Measurements from ENCODE around the gene INPP5D. TPM values are rescaled to one million over a fixed set of nuclear protein-coding genes. Genes with fewer than 3 reads are reported as not detected.

The INPP5D gene
- total RNA-seq, 1 experiment from 2014 or later = not detected

- intact Hi-C loops (cut with micrococcal nuclease; ENCODE audit: unreplicated experiment) = loop anchor here (10.0 kb wide), 1 partner anchor 199 kb away; no protein-coding TSS in a partner anchor
- Mint-ChIP-seq H3K36me3 (ENCODE audit: insufficient read depth, unreplicated experiment) (no peaks in the 10 kb centered on the region), H3K4me1 (ENCODE audit: low read depth, unreplicated experiment) (peaks cover 5% of the 10 kb centered on the region), H3K27me3 (ENCODE audit: unreplicated experiment) (peaks cover 50% of the 10 kb centered on the region), H3K27ac (ENCODE audit: unreplicated experiment) (no peak overlapping the region), H3K4me3 (ENCODE audit: low read depth, unreplicated experiment) (no peak overlapping the region), H3K9me3 (ENCODE audit: low read depth, unreplicated experiment) (no peaks in the 10 kb centered on the region)
- peak; percentile 96 for TF ChIP-seq CTCF (IDR thresholded peaks at IDR 0.05; ENCODE audit: unreplicated experiment)
- DNase-seq = peak; percentile 83
- CTCF ChIA-PET = interaction anchor here (0.8 to 1.6 kb wide), 3 partner anchors 26 to 200 kb away, joined by 3 to 4 read pairs (median 3); no protein-coding TSS in a partner anchor
- BruUV-seq (replicated peaks) = no TSS peak
Measured at GRCh38 chr2:233053928-233054784, 6.0 kb upstream of the INPP5D start.

GRCh38 chr2:233055362-233055761 is 4.8 kb upstream of the INPP5D start:
- CTCF ChIA-PET = interaction anchor here (1.0 kb wide), 1 partner anchor 25 kb away, joined by 3 read pairs; no protein-coding TSS in a partner anchor
- no peak overlapping the region for H3K27ac Mint-ChIP-seq (ENCODE audit: unreplicated experiment)
- intact Hi-C loops (cut with micrococcal nuclease; ENCODE audit: unreplicated experiment) = loop anchor here (10.0 kb wide), 1 partner anchor 201 kb away; no protein-coding TSS in a partner anchor

GRCh38 chr2:233056961-233057605 is 3.1 kb upstream of the INPP5D start:
- Mint-ChIP-seq H3K4me3 (ENCODE audit: low read depth, unreplicated experiment) (no peak overlapping the region), H3K36me3 (ENCODE audit: insufficient read depth, unreplicated experiment) (no peaks in the 10 kb centered on the region), H3K27me3 (ENCODE audit: unreplicated experiment) (peaks cover 26% of the 10 kb centered on the region), H3K4me1 (ENCODE audit: low read depth, unreplicated experiment) (no peaks in the 10 kb centered on the region), H3K9me3 (ENCODE audit: low read depth, unreplicated experiment) (no peaks in the 10 kb centered on the region), H3K27ac (ENCODE audit: unreplicated experiment) (no peak overlapping the region)
- intact Hi-C loops (cut with micrococcal nuclease; ENCODE audit: unreplicated experiment) = loop anchor here (10.0 kb wide), 1 partner anchor 202 kb away; no protein-coding TSS in a partner anchor
- no TSS peak for BruUV-seq (replicated peaks)
- no peak for TF ChIP-seq CTCF (IDR thresholded peaks at IDR 0.05; ENCODE audit: unreplicated experiment)
- CTCF ChIA-PET = interaction anchor here (0.6 to 0.7 kb wide), 2 partner anchors 150 to 604 kb away, joined by 3 read pairs; no protein-coding TSS in a partner anchor
- no peak for DNase-seq

More at GRCh38 chr2:233055362-233055761, 4.8 kb upstream of the INPP5D start:
- Mint-ChIP-seq H3K9me3 (ENCODE audit: low read depth, unreplicated experiment) (no peaks in the 10 kb centered on the region), H3K36me3 (ENCODE audit: insufficient read depth, unreplicated experiment) (no peaks in the 10 kb centered on the region), H3K4me3 (ENCODE audit: low read depth, unreplicated experiment) (no peak overlapping the region), H3K27me3 (ENCODE audit: unreplicated experiment) (peaks cover 39% of the 10 kb centered on the region), H3K4me1 (ENCODE audit: low read depth, unreplicated experiment) (no peaks in the 10 kb centered on the region)
- no peak for TF ChIP-seq CTCF (IDR thresholded peaks at IDR 0.05; ENCODE audit: unreplicated experiment)
- no peak for DNase-seq
- BruUV-seq (replicated peaks) = no TSS peak

- no TSS peak for BruUV-seq (replicated peaks)
- no peak for DNase-seq
- CTCF ChIA-PET = interaction anchor here (1.0 kb wide), 1 partner anchor 221 kb away, joined by 3 read pairs; no protein-coding TSS in a partner anchor
- Mint-ChIP-seq H3K4me3 (ENCODE audit: low read depth, unreplicated experiment) (no peak overlapping the region), H3K27ac (ENCODE audit: unreplicated experiment) (no peak overlapping the region), H3K9me3 (ENCODE audit: low read depth, unreplicated experiment) (no peaks in the 10 kb centered on the region), H3K27me3 (ENCODE audit: unreplicated experiment) (peaks cover 24% of the 10 kb centered on the region), H3K36me3 (ENCODE audit: insufficient read depth, unreplicated experiment) (no peaks in the 10 kb centered on the region), H3K4me1 (ENCODE audit: low read depth, unreplicated experiment) (no peaks in the 10 kb centered on the region)
- intact Hi-C loops (cut with micrococcal nuclease; ENCODE audit: unreplicated experiment) = loop anchor here (10.0 kb wide), 1 partner anchor 204 kb away; no protein-coding TSS in a partner anchor
- TF ChIP-seq CTCF (IDR thresholded peaks at IDR 0.05; ENCODE audit: unreplicated experiment) = no peak
Measured at GRCh38 chr2:233058717-233059546, 1.2 kb upstream of the INPP5D start.

Measured in Calu3 (cell line).